ELF-1 (cell line): ENCODE measurements around the gene FGD2.

Experiments
- DNase-seq: peaks from one replicate; pipeline ENCODE4 v3.0.0-alpha.2; 2016; ENCODE audit warnings: low read depth, low spot score

The FGD2 gene, protein sequence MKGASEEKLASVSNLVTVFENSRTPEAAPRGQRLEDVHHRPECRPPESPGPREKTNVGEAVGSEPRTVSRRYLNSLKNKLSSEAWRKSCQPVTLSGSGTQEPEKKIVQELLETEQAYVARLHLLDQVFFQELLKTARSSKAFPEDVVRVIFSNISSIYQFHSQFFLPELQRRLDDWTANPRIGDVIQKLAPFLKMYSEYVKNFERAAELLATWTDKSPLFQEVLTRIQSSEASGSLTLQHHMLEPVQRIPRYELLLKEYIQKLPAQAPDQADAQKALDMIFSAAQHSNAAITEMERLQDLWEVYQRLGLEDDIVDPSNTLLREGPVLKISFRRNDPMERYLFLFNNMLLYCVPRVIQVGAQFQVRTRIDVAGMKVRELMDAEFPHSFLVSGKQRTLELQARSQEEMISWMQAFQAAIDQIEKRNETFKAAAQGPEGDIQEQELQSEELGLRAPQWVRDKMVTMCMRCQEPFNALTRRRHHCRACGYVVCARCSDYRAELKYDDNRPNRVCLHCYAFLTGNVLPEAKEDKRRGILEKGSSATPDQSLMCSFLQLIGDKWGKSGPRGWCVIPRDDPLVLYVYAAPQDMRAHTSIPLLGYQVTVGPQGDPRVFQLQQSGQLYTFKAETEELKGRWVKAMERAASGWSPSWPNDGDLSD

DNA sequence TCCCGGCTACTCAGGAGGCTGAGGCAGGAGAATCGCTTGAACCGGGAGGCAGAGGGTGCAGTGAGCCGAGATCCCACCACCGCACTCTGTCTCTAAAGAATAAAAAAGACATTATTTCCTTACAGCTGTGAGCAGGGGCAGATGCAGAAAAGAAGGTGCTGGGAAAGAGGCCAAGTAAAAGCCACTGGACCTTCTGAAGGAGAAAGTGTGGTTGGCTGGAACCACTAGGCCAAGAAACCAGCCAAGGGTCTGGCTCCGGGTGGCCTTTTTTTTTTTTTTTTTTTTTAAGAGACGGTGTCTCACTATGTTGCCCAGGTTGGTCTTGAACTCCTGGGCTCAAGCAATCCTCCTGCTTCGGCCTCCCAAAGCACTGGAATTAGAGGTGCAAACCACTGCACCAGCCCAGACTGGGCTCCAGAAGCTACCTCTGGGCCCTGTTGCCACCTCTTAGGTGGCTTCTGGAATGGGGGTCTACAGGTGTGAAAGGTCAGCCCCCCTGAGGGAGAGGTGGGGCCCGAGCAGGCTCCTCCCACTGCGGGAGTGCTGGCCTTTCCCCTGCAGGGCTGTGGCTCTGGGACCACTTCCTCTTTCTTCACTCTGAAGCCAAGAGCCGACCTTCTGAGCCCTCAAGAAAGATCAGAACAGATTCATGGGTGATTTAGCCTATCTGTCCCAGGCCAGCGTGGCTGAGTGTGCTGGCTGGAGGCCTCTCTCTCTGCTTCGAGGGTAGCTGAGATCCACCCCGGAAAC is at the start of gene FGD2:
FGD2 (plus strand) TSS at position 595 of the 750 bp plus-strand sequence. CDS start 163 bp downstream, outside the sequence.
- DNase-seq: no peak

DNA sequence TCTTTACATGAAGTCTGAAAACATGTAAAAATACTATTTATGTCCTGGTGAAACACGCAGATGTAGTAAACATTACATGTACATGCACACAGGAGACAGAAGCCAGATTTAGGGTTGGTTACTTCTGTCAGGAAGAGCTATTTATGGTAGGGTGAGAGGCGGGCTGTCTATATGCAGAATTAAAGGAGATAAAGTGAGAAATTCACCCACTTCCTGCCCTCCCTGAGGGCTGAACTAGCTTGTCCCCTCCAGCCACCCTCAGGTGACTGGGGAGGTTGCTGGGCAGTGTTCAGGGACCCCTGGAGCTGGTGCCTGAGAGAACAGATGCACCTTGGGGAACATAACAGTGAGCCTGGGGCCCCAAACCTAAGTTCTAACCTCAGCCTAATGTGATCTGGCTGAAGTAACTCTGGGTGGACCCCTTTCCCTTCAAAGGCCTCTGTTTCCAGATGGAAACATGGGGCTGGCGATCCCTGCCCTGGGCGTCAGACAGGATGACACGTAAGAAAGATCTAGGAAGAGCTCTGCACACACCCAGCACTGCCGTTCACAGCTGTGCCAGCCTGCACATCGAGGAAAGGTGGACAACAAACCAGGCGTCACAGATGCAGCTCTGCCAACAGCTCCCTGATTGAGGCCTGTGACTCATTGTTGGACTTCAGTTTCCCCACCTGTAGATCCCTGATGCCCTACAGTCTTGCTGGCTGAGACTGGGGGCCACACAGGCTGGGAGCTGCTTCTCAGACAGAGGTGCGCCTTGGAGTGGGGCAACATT is 49.6 kb upstream of the FGD2 start:
- no peak for DNase-seq

DNA sequence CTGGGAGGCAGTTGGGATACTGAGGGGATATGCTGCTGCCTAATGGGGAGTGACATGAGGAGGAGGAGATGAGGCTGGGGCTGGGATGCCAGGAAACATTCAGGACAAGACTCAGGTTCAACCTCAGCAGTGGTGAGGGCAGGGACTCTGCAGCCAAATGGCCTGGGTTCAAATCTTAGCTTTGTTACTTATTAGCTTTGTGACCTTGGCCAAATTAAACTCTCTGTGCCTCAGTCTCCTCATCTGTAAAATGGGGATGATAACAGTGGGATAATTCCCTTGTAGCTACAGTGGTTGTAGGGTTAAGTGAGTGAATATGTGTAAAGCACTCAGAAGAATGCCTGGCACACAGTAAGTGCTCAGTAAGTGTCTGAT is 49.0 kb upstream of the FGD2 start:
- DNase-seq: no peak

DNA sequence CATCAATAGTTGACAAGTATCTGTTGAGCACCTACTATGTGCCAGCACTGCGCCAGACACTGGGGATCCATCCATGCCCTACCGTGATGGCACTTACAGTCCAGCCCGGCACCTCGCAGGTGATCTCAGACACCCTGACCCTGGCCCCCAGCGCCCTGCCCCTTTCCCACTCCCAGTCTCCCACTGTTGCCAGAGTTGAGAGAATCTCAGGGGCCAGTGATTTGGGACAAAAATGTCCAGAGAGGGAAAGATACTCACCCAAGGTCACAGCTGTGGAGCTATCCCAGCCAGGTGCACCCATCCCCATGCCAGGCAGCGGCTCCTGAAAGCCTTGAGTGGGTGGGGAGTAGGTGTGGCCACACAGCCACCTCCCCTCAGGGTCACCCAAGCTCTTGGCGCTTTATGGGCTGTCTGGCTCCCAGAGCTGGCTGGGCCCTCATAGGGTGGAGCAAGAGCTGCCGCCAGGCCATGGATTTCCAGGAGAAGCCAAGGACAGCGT is 47.6 kb upstream of the FGD2 start:
- DNase-seq: no peak

DNA sequence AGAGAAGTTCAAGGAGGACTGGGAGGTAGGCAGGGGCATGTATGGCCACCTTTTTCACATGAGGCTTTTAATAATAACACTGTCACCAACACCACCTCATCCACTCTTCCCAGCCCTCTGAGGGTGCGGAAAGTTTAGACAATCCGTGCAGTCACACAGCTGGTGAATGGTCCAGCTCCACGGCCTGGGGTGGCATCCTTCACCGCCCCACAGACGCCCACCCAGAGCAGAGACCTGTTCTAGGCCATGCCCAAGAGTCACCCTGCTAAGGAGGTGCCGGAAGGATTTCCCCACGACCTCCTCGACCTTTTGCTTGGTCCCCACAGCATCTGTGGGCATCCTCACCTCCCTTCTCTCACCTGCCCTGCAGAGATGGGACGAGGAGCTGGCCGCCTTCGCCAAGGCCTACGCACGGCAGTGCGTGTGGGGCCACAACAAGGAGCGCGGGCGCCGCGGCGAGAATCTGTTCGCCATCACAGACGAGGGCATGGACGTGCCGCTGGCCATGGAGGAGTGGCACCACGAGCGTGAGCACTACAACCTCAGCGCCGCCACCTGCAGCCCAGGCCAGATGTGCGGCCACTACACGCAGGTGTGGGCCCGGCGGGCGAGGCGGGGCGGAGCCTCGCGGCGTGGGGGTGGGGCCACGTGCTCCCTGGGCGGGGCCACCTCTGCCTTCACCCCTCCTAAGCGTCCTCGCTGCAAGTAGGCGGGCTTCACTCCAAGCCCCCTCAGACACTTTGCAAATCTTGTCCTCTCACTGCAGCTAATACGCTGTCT is 46.5 kb upstream of the FGD2 start:
- DNase-seq: peak; percentile 37

DNA sequence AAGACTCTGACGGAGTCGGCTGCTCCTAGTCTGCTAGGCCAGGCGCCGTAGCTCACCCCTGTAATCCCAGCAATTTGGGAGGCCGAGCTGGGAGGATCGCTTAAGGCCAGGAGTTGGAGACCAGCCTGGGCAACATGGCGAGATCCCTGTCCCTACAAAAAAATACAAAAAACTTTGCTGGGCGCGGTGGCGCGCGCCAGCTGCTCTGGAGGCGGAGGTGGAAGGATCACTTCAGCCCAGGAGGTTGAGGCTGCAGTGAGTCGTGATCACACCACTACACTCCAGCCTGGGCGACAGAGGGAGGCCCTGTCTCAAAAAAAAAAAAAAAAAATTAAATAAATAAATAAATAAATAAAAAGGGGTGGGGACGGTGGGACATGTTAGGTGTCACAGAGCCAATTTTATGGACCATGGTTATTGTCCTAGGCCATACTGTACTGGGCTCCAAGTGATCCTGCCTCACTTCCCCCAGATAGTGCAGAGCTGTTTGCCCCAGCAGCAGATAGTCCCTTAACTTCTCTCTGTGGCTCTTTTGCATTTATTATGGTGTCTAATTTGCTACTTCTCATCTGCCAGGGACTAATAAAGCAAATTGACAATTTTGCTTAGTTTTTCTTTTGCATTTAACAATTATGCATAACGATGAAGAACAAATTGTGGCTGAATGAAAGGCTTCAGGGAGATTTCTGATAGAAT is 45.8 kb upstream of the FGD2 start:
- no peak for DNase-seq

DNA sequence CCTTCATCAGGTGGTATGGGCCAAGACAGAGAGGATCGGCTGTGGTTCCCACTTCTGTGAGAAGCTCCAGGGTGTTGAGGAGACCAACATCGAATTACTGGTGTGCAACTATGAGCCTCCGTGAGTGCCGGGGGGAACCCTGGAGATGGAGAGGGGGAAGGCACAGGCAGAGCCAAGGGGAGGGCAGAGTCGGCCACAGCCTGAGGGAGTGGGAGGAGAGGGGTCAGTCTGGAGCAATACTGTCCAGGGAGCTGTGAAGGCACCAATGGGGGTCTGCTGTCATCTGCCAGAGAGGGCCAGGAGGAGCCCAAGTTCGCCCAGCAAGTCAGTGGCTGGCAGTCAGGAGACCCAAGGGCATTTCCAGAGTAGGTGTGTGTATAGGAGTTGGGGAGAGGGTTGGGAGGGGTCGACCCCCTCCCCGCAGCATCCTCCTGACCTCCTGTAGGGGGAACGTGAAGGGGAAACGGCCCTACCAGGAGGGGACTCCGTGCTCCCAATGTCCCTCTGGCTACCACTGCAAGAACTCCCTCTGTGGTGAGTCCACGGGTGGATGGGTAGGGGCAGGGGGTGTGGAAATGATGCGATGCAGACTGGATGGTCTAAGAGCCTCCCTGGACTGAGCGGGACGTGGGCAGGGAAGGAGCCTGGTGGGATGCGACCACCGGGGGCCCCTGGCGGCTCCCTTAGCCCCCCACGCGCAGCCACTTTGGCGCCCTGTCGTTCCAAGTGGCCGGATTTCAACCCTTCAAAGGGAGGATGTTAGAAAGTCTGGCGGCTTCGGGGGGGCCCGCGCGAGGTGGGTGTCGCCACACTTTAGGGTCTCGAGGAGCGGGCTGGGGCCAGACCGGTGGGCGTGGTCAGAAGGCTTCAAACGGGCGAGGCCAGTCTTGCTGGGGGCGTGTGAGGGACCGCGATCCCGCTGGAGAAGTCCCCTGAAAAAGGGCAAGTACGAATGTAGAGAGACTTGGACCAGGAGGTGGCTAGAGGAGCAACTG is 43.7 kb upstream of the FGD2 start:
- DNase-seq: no peak

DNA sequence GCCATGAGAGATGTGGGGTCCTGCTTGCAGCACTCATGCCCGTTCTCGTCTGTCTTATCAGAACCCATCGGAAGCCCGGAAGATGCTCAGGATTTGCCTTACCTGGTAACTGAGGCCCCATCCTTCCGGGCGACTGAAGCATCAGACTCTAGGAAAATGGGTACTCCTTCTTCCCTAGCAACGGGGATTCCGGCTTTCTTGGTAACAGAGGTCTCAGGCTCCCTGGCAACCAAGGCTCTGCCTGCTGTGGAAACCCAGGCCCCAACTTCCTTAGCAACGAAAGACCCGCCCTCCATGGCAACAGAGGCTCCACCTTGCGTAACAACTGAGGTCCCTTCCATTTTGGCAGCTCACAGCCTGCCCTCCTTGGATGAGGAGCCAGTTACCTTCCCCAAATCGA is 42.6 kb upstream of the FGD2 start:
- DNase-seq: peak; percentile 85

DNA sequence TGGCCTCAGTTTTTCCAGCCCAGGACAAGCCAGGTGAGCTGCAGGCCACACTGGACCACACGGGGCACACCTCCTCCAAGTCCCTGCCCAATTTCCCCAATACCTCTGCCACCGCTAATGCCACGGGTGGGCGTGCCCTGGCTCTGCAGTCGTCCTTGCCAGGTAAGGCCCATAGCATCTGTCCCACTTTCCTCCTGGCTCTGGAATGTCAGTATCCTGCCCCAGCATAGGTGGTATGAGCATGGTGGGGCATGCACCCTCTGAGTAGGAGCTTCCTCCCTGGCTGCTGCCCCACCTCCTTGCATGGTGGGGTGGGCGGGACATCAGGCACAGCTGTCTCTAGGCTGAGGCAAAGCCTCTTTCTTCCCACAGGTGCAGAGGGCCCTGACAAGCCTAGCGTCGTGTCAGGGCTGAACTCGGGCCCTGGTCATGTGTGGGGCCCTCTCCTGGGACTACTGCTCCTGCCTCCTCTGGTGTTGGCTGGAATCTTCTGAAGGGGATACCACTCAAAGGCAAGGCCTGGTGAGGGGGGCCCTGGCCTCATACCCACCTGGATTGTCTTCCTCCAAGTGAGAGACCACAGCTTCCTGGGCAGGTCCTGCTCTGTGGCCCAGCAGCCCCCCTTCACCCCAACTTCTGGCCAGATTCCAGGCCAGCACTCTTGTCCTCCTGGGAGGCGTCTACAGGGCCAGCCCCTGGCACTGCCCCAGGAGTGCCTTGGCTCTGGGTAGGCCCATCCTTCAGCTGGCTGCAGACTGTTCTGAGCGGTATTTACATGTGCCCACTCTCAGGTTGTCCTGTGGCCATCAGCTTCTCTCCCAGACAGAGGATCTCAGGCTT is 41.8 kb upstream of the FGD2 start:
- DNase-seq: no peak

DNA sequence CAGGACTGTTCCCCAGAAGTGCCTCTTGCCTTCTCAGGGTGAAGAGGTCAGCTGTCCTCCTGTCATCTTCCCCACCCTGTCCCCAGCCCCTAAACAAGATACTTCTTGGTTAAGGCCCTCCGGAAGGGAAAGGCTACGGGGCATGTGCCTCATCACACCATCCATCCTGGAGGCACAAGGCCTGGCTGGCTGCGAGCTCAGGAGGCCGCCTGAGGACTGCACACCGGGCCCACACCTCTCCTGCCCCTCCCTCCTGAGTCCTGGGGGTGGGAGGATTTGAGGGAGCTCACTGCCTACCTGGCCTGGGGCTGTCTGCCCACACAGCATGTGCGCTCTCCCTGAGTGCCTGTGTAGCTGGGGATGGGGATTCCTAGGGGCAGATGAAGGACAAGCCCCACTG is 41.1 kb upstream of the FGD2 start:
- no peak for DNase-seq

DNA sequence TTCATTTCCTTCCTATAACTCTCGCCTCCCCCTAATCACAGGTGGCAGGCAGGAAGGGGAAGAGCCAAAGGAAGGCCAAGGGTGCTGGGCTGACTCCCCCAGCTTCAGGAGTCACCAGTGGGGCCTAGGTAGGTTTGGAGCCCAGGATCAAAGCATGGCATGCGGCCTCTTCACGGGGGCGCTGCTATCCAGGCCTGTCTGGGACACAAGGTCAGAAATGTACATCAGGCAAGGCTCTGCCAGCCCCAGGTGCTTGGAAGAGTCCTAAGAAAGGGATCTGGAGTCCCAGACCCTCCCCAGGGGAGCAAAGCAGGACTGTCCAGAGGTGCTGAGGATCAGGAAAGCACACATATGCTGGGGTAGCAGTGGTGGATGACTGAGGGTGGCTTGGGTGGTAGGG is 40.5 kb upstream of the FGD2 start:
- DNase-seq: no peak

DNA sequence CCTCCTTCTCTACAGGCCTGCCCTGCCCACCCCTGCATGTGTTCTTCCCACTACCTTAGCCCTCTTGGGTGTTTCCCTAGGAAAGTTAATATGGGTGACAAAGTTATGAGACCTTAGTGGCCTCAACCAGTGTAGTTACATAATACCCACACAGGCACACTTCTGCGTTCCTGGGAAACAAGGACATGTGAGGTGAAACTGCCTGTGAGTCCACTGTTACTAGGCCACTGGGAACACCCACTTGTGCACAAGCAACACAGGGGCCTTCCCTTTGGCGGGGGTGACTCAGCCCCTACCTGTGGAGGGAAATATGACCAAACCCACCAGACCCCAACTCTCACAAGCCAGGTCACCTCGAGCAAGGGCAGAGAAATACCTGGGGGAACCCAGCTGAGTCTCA is 38.2 kb upstream of the FGD2 start:
- DNase-seq: no peak

DNA sequence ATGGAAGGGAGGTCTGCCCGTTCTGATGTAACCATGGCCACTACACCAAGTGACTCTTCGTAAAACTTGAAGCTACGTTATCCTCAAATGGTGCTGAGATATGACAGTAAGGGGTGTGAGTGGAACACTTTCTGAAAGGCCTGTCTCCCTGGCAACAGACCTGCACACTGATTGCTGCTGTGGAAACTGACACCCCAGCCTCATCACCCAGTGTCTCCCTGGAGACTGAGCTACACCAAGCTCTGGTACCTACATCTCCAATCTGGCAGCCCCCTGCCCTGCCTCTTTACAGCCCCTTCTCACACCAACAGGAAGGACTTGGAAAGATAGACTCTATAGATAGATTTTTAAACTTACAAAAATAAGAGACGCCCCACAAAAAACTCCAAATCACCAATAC is 37.7 kb upstream of the FGD2 start:
- no peak for DNase-seq

DNA sequence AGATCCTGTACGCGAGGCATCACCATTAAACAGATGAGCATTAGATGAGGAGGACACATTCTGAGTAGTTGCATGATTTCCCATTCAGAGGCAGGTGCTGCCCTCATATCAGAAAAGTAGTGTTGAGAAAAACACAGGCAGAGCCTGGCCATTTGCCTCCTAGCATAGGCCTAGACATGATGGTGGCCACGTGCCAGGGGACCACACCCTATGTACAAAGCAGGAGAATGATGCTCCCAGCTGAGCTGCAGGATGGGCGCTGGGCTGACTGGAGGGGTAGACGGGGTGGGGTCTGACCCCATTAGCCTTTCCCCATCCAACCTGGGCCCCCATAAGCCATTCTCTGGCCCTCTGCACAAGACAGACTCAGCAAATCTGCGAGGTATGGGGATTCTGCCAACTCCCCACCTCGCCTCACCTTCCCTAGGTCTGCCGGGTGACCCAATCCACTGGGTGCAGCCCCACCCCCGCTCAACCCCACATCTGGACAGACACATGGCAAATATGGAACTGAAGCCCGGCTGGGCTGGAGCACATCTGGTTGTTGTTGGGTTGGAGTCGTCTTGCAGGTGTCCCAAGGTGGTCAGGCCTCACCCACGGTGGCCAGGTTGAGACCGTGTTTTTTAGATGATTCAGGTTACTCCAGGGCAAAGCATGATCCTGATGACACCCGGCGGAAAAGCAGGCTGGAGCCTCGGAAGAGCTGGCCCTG is 37.0 kb upstream of the FGD2 start:
- no peak for DNase-seq

DNA sequence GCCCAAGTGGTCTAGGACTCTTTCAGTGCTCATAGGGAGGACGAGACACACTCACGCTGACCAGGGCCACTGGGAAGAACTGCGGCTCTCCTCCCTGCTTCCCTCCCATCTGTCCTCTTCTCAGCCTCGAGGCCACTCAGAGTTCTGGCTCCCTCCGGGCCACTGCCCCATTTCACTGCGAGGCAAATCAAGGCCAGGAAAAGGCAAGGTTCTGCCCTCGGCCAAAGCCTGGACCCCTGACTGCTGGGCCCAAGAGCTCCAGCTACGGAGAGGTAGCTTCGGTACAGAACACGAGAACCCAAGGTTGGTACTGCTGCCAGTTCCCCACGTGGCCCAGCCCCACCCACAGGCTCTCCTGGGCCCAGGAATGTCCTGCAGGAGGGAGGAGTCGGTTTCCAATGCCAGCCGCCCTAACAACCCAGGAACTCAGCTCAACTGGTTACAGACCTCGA is 36.2 kb upstream of the FGD2 start:
- no peak for DNase-seq

DNA sequence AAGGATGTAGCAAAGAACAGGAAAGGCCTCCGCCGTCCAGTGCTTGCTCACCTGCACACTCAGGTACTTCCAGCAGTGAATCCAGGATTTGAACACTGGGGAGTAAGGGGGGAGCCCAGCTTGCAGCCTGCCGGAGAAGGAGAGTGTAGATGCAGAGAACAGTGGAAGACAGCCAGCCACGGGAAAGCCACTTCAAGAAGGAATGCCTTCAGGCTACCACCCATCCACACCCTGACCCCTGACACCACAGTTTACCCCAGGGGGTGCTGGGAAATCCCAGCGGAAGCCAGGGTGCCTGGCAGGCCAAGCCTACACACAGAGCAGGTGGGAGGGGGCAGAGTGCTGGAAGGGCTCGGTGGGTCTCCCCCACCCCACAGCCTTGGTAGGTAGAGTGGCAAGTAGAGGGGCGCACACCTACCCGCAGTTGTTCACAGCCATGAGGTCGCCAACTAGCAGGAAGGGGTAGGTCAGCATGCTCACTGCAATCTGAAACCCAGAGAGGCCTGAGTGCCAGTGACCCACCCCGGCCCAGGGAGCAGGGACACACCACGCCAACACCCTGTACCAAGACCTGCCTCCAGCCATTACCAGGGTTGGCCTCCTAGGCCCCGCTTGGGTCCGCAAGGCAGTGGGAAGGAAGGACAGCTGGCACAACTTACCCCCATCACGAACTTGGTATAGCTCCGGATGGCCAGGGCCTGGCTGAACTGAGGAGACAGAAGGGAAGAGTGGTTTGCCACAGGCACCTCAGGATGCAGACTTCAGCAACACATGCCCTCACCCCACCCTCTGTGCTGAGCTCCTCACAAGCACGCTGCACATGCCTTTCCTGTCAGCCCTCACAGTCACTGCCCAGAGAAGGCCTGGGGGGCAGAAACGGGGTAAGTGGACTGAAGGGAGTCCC is 35.2 kb upstream of the FGD2 start:
- DNase-seq: no peak
